SK-N-SH (cell line): Measurements from ENCODE around the gene LRMDA. TPM values are rescaled to one million over a fixed set of nuclear protein-coding genes. Genes with fewer than 3 reads are reported as not detected.

ENCODE experiments used
- CTCF ChIA-PET: fragments of 300-600, 350-600 bp; formaldehyde crosslinking; extraction: SDS; loops from one replicate; lab custom pipeline; 2021; lab: Yijun Ruan, JAX
- POLR2A ChIA-PET: fragments of 350-600 bp; sonication (Branson Sonifier 250); formaldehyde crosslinking; extraction: SDS; loops from one replicate; lab custom pipeline; 2020; ENCODE audit warnings: antibody characterized with exemption, inconsistent platforms; lab: Yijun Ruan, JAX
- DNase-seq: peaks from one replicate; pipeline ENCODE4 v3.0.0; 2012
- H2AFZ ChIP-seq: fragments of 200-600 bp; sonication (generic); 2 replicates; pipeline ENCODE4 v1.8.1; 2016; ENCODE audit warnings: antibody characterized with exemption, mild to moderate bottlenecking, low read depth
- H3F3A ChIP-seq: fragments of 200-600 bp; sonication (generic); replicated peaks from 2 replicates; pipeline ENCODE3; 2016; ENCODE audit warnings: antibody characterized with exemption, mild to moderate bottlenecking; ENCODE audit not compliant: insufficient read depth
- H3K27ac ChIP-seq, 2 experiments: fragments of 200-500 bp in 1 of 2; fragments of 200-600 bp in 1 of 2; sonication (Bioruptor generic) in 1 of 2; sonication (generic), shearing (Covaris generic) in 1 of 2; 2 replicates each; pipeline versions ENCODE4 v1.5.1 to v1.6.1; 2014 to 2016; ENCODE audit warnings: low read depth in 2 of 2, inconsistent platforms in 1 of 2, low read length in 1 of 2, mild to moderate bottlenecking in 1 of 2, mixed read lengths in 1 of 2
- H3K27me3 ChIP-seq: fragments of 200-600 bp; sonication (generic), shearing (Covaris generic); 2 replicates; pipeline ENCODE4 v1.6.1; 2016; ENCODE audit warnings: mixed run types; ENCODE audit not compliant: insufficient read depth
- H3K36me3 ChIP-seq, 2 experiments: fragments of 200-500 bp in 1 of 2; fragments of 200-600 bp in 1 of 2; sonication (Bioruptor generic) in 1 of 2; sonication (generic) in 1 of 2; replicated peaks in 1 of 2; 2 replicates each; pipeline versions ENCODE3 to v1.5.1; 2014 to 2016; ENCODE audit warnings: low read length in 1 of 2, mild to moderate bottlenecking in 1 of 2; ENCODE audit not compliant: insufficient read depth in 2 of 2, control insufficient read depth in 1 of 2
- H3K4me1 ChIP-seq, 2 experiments: fragments of 200-500 bp in 1 of 2; fragments of 200-600 bp in 1 of 2; sonication (Bioruptor generic) in 1 of 2; sonication (generic), shearing (Covaris generic) in 1 of 2; 2 replicates each; pipeline versions ENCODE4 v1.5.1 to v1.6.1; 2014 to 2016; ENCODE audit warnings: low read depth in 1 of 2, low read length in 1 of 2, mixed run types in 1 of 2; ENCODE audit not compliant: insufficient read depth in 2 of 2, control insufficient read depth in 1 of 2
- H3K4me2 ChIP-seq: fragments of 200-600 bp; sonication (generic), shearing (Covaris generic); 2 replicates; pipeline ENCODE4 v1.6.1; 2017; ENCODE audit warnings: mixed run types
- H3K4me3 ChIP-seq, 2 experiments: fragments of 200-500 bp in 1 of 2; fragments of 200-600 bp in 1 of 2; sonication (Bioruptor generic) in 1 of 2; sonication (generic), shearing (Covaris generic) in 1 of 2; 2 replicates each; pipeline versions ENCODE4 v1.5.1 to v1.8.1; 2014 to 2016; ENCODE audit warnings: low read depth in 2 of 2, inconsistent platforms in 1 of 2, low read length in 1 of 2, mild to moderate bottlenecking in 1 of 2, mixed read lengths in 1 of 2, moderate library complexity in 1 of 2
- H3K79me2 ChIP-seq: fragments of 200-600 bp; sonication (generic); 2 replicates; pipeline ENCODE4 v1.8.1; 2017; ENCODE audit warnings: mild to moderate bottlenecking; ENCODE audit not compliant: insufficient read depth
- H3K9ac ChIP-seq: fragments of 200-600 bp; sonication (generic); 2 replicates; pipeline ENCODE4 v1.6.1; 2017; ENCODE audit warnings: mixed run types
- H3K9me2 ChIP-seq: fragments of 200-600 bp; sonication (generic); 2 replicates; pipeline ENCODE4 v1.6.1; 2017; ENCODE audit warnings: mixed run types
- H3K9me3 ChIP-seq: fragments of 200-600 bp; sonication (generic); 2 replicates; pipeline ENCODE4 v1.6.1; 2017; ENCODE audit warnings: mixed run types, mild to moderate bottlenecking, moderate library complexity
- H4K20me1 ChIP-seq: fragments of 200-600 bp; sonication (generic); 2 replicates; pipeline ENCODE4 v1.6.1; 2017; ENCODE audit warnings: mild to moderate bottlenecking, mixed run types; ENCODE audit not compliant: insufficient read depth
- CHD2 ChIP-seq: fragments of 150-350 bp; IDR thresholded peaks from 2 replicates; pipeline ENCODE4 v1.6.1; 2018; ENCODE audit warnings: low read length; ENCODE audit not compliant: partially characterized antibody
- EZH2phosphoT487 ChIP-seq: fragments of 200-600 bp; sonication (generic); IDR thresholded peaks from 2 replicates; pipeline ENCODE4 v1.6.1; 2017; ENCODE audit warnings: low read depth, mixed run types, mild to moderate bottlenecking, antibody characterized with exemption, moderate library complexity, borderline replicate concordance
- FOXM1 ChIP-seq: IDR thresholded peaks from 2 replicates; pipeline ENCODE4 v1.4.0; 2012; ENCODE audit warnings: low read depth, mild to moderate bottlenecking
- GATA2 ChIP-seq: sonication (generic); formaldehyde crosslinking; IDR thresholded peaks from 2 replicates; pipeline ENCODE4 v1.5.0; 2020; ENCODE audit warnings: mild to moderate bottlenecking, missing genetic modification reagents
- JUND ChIP-seq: IDR thresholded peaks from 2 replicates; pipeline ENCODE4 v1.4.0; 2012
- NRF1 ChIP-seq: IDR thresholded peaks from 2 replicates; pipeline ENCODE4 v1.6.1; 2012; ENCODE audit warnings: low read depth, mild to moderate bottlenecking, low read length
- POLR2AphosphoS5 ChIP-seq: IDR thresholded peaks from 2 replicates; pipeline ENCODE4 v1.6.1; 2012; ENCODE audit warnings: low read depth, low read length
- RXRA ChIP-seq: IDR thresholded peaks from 2 replicates; pipeline ENCODE4 v1.4.0; 2012; ENCODE audit warnings: low read depth, mild to moderate bottlenecking, borderline replicate concordance
- TAF1 ChIP-seq: IDR thresholded peaks from 2 replicates; pipeline ENCODE4 v1.6.1; 2012; ENCODE audit warnings: low read depth, mild to moderate bottlenecking, low read length, moderate library complexity, borderline replicate concordance
- TCF12 ChIP-seq: IDR thresholded peaks from 2 replicates; pipeline ENCODE4 v1.4.0; 2012
- TEAD4 ChIP-seq: IDR thresholded peaks from 2 replicates; pipeline ENCODE4 v1.4.0; 2012; ENCODE audit warnings: mild to moderate bottlenecking, borderline replicate concordance; ENCODE audit not compliant: insufficient read depth
- YY1 ChIP-seq: IDR thresholded peaks from 2 replicates; pipeline ENCODE4 v1.4.0; 2012; ENCODE audit warnings: low read depth, mild to moderate bottlenecking
- WGBS: methylation state at CpG from one replicate; pipeline ENCODE4 v1.1.6; 2017; ENCODE audit warnings: low lambda C conversion rate; 5-methylcytosine and 5-hydroxymethylcytosine counted together
- polyA plus RNA-seq, 3 experiments: library from polyadenylated mRNA; depleted of rRNA; stranded (reverse); fragments of >200 nt; gene quantifications; 2 replicates each; pipeline ENCODE4 v1.2.3, GENCODE V29; 2012
- TF ChIP-seq, protein P1 (sequence below): IDR thresholded peaks from 2 replicates; pipeline ENCODE4 v1.4.0; 2012; ENCODE audit warnings: low read depth
- TF ChIP-seq, protein P2 (sequence below): IDR thresholded peaks from 2 replicates; pipeline ENCODE4 v1.4.0; 2012; ENCODE audit warnings: low read depth, borderline replicate concordance
- TF ChIP-seq, protein P3 (sequence below): IDR thresholded peaks from 2 replicates; pipeline ENCODE4 v1.4.0; 2012; ENCODE audit warnings: low read depth, borderline replicate concordance
- TF ChIP-seq, protein P4 (sequence below): IDR thresholded peaks from 2 replicates; pipeline ENCODE4; 2012
- TF ChIP-seq, protein P5 (sequence below): fragments of 150-350 bp; IDR thresholded peaks from 2 replicates; pipeline ENCODE4 v1.6.1; 2017; ENCODE audit warnings: antibody characterized with exemption, low read length, low read depth, borderline replicate concordance

Gene LRMDA
- polyA plus RNA-seq, 1 of the 3 experiments (the other 2 are of a cell fraction), result 0.95 TPM

DNA sequence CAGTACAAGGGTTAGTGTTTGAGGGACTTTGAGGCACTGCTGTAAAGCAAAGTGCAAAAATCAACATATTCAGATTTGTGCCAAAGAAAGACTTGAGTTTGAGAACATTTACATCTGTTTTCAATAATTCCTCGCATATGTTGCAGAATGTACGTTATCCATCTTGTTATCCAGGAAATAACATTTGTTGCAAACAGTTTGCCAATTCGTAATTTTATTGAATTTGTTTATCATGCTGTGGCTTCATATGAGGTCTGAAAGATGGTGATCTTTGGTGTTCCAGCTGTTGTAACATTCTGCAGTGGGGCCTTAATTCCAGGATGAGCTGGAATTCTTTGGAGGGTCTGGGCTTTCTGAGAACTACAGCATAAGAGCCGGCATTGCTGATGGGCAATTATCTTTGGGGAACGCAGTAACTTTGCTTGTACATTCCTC is 396.2 kb downstream of the LRMDA start (continued):
- TF ChIP-seq FOXM1, result no peak
- TF ChIP-seq EZH2phosphoT487, result no peak
- TF ChIP-seq, protein P1, sequence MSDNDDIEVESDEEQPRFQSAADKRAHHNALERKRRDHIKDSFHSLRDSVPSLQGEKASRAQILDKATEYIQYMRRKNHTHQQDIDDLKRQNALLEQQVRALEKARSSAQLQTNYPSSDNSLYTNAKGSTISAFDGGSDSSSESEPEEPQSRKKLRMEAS, result no peak
- TF ChIP-seq, protein P2, sequence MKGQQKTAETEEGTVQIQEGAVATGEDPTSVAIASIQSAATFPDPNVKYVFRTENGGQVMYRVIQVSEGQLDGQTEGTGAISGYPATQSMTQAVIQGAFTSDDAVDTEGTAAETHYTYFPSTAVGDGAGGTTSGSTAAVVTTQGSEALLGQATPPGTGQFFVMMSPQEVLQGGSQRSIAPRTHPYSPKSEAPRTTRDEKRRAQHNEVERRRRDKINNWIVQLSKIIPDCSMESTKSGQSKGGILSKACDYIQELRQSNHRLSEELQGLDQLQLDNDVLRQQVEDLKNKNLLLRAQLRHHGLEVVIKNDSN, result no peak
- TF ChIP-seq, protein P3, sequence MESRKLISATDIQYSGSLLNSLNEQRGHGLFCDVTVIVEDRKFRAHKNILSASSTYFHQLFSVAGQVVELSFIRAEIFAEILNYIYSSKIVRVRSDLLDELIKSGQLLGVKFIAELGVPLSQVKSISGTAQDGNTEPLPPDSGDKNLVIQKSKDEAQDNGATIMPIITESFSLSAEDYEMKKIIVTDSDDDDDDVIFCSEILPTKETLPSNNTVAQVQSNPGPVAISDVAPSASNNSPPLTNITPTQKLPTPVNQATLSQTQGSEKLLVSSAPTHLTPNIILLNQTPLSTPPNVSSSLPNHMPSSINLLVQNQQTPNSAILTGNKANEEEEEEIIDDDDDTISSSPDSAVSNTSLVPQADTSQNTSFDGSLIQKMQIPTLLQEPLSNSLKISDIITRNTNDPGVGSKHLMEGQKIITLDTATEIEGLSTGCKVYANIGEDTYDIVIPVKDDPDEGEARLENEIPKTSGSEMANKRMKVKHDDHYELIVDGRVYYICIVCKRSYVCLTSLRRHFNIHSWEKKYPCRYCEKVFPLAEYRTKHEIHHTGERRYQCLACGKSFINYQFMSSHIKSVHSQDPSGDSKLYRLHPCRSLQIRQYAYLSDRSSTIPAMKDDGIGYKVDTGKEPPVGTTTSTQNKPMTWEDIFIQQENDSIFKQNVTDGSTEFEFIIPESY, result no peak
- TF ChIP-seq, protein P4, sequence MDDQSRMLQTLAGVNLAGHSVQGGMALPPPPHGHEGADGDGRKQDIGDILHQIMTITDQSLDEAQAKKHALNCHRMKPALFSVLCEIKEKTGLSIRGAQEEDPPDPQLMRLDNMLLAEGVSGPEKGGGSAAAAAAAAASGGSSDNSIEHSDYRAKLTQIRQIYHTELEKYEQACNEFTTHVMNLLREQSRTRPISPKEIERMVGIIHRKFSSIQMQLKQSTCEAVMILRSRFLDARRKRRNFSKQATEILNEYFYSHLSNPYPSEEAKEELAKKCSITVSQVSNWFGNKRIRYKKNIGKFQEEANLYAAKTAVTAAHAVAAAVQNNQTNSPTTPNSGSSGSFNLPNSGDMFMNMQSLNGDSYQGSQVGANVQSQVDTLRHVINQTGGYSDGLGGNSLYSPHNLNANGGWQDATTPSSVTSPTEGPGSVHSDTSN, result no peak
- TF ChIP-seq POLR2AphosphoS5, result 0 out of 2 replicates have a peak, but pooled peaks have one; percentile 31

DNA sequence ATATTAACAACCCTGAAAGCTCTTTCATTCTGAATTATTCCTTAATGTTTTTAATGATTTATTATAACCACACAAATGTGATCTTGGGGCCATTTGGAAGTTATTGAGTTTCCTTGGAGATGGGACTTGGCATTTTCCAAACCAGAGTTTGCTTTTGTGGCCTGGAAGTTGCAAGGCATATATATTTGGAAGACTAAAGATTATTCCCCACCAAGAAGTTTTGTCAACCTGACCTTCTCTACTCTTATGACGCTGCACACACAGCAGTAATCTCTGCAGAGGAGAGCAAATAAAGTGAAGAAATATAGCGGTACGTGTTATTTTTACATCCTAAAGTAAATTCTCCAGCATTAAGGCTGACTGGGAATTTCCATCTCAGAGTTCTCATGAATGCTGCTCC is 397.0 kb downstream of the LRMDA start:
- CTCF ChIA-PET, result interaction anchor here (0.7 to 0.8 kb wide), 2 partner anchors 10 to 207 kb away, joined by 3 read pairs; no protein-coding TSS in a partner anchor
- no peaks in the 10 kb centered on the region for H3K79me2 ChIP-seq

More for the DNA sequence above, 397.0 kb downstream of the LRMDA start:
- H3K27me3 ChIP-seq, result no peaks in the 10 kb centered on the region
- no peaks in the 10 kb centered on the region for H3F3A ChIP-seq
- no peaks in the 10 kb centered on the region for H3K36me3 ChIP-seq
- no peaks in the 10 kb centered on the region for H4K20me1 ChIP-seq
- DNase-seq, result no peak
- TF ChIP-seq RXRA, result no peak
- TF ChIP-seq, protein P2, result no peak
- no peak for TF ChIP-seq TCF12
- TF ChIP-seq YY1, result no peak
- TF ChIP-seq TAF1, result no peak
- no peak for TF ChIP-seq NRF1
- no peak for TF ChIP-seq JUND
- no peak for TF ChIP-seq TEAD4
- no peak for TF ChIP-seq CHD2
- TF ChIP-seq, protein P4, result no peak
- no peak for TF ChIP-seq GATA2 (CRISPR knock-in tag)
- TF ChIP-seq, protein P5, sequence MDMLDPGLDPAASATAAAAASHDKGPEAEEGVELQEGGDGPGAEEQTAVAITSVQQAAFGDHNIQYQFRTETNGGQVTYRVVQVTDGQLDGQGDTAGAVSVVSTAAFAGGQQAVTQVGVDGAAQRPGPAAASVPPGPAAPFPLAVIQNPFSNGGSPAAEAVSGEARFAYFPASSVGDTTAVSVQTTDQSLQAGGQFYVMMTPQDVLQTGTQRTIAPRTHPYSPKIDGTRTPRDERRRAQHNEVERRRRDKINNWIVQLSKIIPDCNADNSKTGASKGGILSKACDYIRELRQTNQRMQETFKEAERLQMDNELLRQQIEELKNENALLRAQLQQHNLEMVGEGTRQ, result no peak
- H3K4me2 ChIP-seq, result no peak overlapping the region
- H3K9ac ChIP-seq, result no peak overlapping the region
- no peak overlapping the region for H3K27ac ChIP-seq
- peaks cover 0 to 6% of the 10 kb centered on the region in 2 experiments; a peak in 2 of 4 replicates for H3K4me1 ChIP-seq
- no peak overlapping the region for H3K4me3 ChIP-seq
- no peaks in the 10 kb centered on the region for H3K9me3 ChIP-seq
- POLR2A ChIA-PET, result no interaction called here
- no peak overlapping the region for H2AFZ ChIP-seq
- 67% methylated on average over 3 of the region's 3 CpGs for WGBS
- no peaks in the 10 kb centered on the region for H3K9me2 ChIP-seq
